NCI-H748 (cell line): ENCODE data around the gene L3MBTL4.
A peak's percentile ranks its signal among the peaks of the same experiment; 100 is the strongest.

ENCODE experiments used
- DNase-seq: peaks from one replicate; lab custom pipeline; 2025; ENCODE audit not compliant: unreplicated experiment; lab: John Stamatoyannopoulos, UW

Gene L3MBTL4

GRCh38 chr18:5967007-5967406 is 447.7 kb downstream of the L3MBTL4 start:
- DNase-seq = no peak

DNA sequence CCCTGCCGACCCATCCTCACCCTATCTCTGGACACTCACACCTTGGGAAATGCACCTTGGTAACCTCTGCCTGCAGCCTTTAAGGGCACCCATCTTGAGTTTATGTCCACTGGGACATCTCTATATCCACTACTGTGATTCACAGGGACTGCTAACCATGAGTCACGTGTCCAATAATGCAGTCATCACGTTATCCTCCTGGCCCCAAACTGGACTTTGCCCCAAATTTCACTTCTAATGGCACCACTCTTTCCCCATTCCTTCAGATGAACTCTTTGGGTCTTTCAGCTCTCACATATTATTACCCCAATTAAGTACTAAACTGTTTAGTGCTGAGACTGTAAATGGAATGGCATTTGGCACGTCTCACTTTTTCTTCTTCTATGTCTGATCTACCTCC is 448.2 kb downstream of the L3MBTL4 start:
- no peak for DNase-seq

GRCh38 chr18:5964996-5965395 is 449.7 kb downstream of the L3MBTL4 start:
- no peak for DNase-seq

DNA sequence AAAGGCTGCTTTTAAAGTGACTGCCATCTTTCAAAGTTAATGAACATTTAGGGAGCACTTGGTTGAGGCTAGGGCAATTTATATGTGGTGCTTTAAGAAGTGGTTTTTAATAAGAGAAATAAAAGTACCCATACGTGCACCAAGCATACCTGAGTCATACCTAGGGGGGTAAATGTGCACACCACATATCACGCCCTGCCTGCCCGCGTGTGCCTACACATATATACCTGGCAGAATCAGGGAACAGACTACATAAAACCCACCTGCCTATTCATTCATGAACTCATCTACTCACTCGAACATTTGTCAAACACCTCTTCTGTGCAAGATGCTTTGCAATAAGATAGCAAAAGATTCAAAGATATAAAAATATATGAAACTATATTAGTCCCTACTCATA is 450.1 kb downstream of the L3MBTL4 start:
- no peak for DNase-seq

GRCh38 chr18:5964108-5964507 is 450.6 kb downstream of the L3MBTL4 start:
- DNase-seq = no peak

DNA sequence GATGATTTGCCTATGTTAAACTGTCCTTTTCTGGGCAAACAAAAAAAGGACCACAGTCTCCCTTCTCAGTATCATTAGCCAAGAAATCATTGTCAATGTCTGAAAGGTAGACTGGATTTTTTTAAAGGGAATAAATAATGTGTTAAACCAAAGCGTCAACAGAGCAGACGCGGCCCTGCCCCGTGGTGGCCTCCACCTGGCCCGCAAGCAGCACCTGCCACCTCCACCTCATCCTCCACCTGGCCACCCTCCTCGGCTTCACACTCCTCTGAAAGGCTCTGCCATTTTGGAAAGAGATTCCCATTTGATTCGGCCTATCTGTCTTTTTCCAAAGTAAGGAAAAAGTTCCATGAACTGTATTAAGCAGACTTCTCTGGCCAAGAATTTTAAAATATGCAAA is 451.4 kb downstream of the L3MBTL4 start:
- DNase-seq = no peak

DNA sequence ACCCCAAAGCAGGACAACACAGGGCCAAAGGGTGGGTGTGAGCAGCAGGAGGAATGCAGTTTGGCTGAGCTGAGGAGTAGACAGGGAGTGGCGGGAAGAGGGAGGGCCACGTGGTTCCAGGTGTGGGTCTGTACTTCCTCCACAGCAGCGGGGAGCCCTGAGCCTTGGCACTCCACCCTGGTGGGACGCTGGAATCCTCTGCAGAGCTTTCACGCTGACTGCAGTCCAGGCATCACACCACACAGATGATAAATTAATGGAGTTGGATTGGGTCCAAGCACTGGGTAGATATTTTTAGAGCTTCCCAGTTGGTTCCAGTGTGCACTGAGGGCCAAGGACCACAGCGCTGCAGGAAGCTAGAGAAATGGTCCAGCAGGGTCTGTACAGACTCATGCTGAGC is 452.3 kb downstream of the L3MBTL4 start:
- no peak for DNase-seq

DNA sequence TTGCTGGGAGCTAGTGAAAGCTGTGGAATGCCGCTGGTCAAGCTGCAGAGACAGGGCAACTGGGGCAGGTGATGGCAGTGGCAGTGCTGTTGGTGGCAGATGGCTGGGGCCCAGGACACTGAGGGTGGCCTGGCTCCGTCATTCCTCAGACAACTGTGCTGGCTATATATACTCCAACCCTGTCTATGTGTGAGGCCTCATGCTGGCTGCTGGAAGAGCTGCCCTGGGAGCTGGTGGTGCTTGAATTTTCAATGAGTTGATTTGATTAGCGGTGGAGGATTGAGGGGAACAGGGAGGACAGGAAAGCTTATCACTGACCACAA is 452.9 kb downstream of the L3MBTL4 start:
- no peak for DNase-seq

- DNase-seq = no peak
Observed at GRCh38 chr18:5961097-5961827, 453.4 kb downstream of the L3MBTL4 start.

DNA sequence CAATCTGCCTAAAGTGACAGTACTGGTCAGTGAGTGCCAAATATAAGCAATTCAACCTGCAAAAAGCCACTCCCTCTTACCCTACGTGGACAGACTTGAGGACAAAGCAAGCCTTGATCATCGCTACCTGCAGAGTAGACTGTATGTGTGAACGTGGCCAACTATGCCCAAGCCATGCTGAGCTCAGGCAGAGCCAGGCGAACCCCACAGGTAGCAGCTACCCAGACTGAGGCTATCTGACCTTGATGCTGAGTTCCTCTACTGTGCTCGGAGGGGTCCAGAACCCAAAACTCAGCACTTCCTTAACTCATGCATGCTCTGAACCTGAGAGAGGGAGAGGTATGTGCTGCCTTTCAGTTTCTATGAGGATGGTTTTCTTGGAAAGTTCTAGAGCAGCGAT is 455.9 kb downstream of the L3MBTL4 start:
- no peak for DNase-seq

GRCh38 chr18:5955861-5956260 is 458.9 kb downstream of the L3MBTL4 start:
- DNase-seq = no peak

GRCh38 chr18:5951515-5952091 is 463.1 kb downstream of the L3MBTL4 start:
- DNase-seq = peak; percentile 36

DNA sequence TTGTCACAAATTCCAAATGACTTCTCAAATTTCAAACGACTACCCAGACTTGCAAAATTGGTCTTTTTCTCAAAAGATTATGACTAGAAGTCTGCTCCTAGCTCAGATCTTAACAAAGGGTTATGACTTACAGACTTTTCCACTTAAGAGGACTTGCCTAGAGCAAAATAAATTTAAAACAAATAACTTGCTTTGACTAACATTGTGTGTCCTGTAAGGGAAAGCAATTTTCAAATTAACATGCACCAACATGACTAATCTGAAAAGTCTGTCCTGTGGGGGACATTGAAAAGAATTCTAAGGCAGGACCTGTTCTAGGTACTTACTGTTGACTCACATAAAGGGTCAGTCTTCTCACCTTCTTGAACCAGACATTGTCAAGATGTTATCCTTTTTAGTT is 465.9 kb downstream of the L3MBTL4 start:
- DNase-seq = no peak

DNA sequence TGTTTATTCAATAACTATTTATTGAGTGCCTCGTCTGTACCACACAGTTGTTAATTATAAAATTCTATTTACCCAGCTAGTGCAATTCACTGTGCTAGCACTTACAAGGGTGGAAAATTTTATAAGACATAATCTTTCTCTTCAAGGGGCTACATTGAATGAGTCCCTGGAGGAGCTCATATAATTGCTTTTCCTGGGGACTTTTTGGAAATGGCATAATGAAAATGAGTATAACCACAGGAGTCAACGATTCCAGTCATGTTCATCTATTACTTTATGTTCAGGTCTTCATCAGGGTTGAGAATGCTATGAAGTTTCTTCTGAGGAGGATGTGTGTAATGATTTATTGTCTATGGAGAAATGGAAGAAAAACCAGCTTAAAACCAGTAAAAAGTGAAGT is 466.5 kb downstream of the L3MBTL4 start:
- DNase-seq = no peak

- DNase-seq = no peak
Observed at GRCh38 chr18:5944448-5944847, 470.3 kb downstream of the L3MBTL4 start.

DNA sequence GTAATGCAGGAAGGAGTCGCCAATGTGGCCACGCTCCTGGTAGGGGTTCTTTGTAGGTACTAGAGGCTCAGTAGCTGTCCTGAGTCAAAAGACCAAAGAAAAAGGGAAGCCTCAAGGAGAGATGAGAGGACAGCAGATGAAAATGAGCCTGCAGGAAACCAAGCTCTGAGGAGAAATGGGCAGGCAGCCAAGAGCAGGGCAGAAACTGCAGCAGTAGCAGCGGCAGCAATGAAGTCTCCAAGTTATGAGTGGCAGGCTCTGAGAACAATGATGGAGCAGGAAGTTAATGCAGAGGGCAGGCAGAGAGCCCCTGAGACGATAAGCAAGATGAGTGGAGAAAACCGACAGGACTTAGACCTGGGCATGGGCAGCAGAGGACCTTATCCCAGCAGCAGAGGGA is 471.2 kb downstream of the L3MBTL4 start:
- DNase-seq = peak; percentile 32

DNA sequence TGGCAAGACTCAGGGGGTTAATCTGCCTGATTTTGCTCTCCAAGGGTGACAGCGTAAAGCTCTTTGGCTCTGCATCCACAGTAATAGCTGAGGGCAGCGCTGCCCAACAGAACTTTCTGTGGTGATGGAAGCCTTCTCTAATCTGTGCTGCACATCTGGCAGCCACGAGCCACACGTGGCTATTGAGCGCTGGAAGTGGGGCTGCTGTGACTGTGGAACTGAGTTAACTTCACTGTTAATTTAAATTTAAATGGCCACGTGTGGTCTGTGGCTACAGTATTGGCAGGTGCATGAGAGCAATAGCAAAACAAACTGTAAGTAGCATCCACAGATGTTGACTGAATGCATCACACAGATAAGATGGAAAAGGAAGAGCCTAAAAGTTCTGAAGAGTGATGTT is 472.1 kb downstream of the L3MBTL4 start:
- no peak for DNase-seq

DNA sequence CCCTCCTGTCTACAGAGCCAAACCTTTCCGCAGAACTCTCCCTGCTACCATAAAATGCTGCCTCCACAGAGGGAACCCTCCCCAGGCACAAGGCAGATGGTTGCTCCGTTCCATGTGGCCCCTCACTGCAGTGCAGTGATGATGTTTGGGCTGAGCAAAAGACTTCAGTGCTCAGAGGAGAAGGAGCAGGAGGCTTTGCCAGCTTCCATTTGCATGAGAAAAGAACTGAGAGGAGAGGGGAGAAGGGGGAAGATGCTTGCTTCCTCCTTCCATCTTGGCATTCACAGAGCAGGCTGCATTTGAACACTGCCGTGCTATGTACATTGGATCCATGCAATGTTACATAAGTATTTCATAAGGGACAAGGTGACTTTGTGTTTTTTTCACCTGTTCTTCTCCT is 472.8 kb downstream of the L3MBTL4 start:
- DNase-seq = no peak

GRCh38 chr18:5939801-5940667 is 474.7 kb downstream of the L3MBTL4 start:
- no peak for DNase-seq

GRCh38 chr18:5937795-5938194 is 476.9 kb downstream of the L3MBTL4 start:
- DNase-seq = no peak

DNA sequence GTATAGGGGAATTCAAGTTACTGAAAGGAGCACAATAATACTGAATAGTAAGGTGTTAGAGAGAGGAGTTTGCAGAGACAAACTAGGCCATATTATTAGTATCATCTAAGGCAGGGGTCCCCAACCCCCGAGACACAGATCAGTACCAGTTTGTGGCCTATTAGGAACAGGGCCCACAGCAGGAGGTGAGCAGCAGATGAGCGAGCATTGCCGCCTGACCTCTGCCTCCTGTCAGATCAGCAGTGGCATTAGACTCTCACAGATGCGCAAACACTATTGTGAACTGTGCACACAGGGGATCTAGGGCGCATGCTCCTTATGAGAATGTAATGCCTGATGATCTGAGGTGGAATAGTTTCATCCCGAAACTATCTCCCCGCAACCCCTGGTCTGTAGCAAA is 477.6 kb downstream of the L3MBTL4 start:
- no peak for DNase-seq

GRCh38 chr18:5930789-5931188 is 483.9 kb downstream of the L3MBTL4 start:
- DNase-seq = no peak
